ENCODE data around the gene TMEM88. TPM values are rescaled to one million over a fixed set of nuclear protein-coding genes. Genes with fewer than 3 reads are reported as not detected.
A peak's percentile ranks its signal among the peaks of the same experiment; 100 is the strongest.

TMEM88 gene
- total and polyA plus RNA-seq, 8 donors, result 5.7 to 25.5 (median 14.7) TPM

- H3K27ac ChIP-seq, result peak overlapping the region; percentile 92 to 99
- DNase-seq (peak in 3 of 4 donors; percentile 43 to 79 (median 50)), ATAC-seq (no peak)
- peaks cover 27 to 59% of the 10 kb centered on the region in 2 donors for H3K4me1 ChIP-seq
- H3K4me3 ChIP-seq, result peak overlapping the region; percentile 61 to 69
- TF ChIP-seq CTCF (IDR thresholded peaks at IDR 0.05), result no peak
- no peaks in the 10 kb centered on the region for H3K27me3 ChIP-seq
- H3K36me3 ChIP-seq, result peaks cover 0 to 59% of the 10 kb centered on the region in 2 donors
- intact Hi-C loops (cut with DNase I), result no loop called here
- H3K9me3 ChIP-seq, result no peaks in the 10 kb centered on the region
These were observed 1.3 kb downstream of the TMEM88 start for GRCh38 chr17:7856011-7856810.

- H3K9me3 ChIP-seq, result no peaks in the 10 kb centered on the region
- DNase-seq (peak; percentile 95 to 100 (median 98)), ATAC-seq (peak; percentile 89)
- peaks cover 0 to 50% of the 10 kb centered on the region in 2 donors for H3K36me3 ChIP-seq
- H3K4me1 ChIP-seq, result peaks cover 24 to 50% of the 10 kb centered on the region in 2 donors
- TF ChIP-seq CTCF (IDR thresholded peaks at IDR 0.05), result peak in 1 of 2 donors; percentile 16
- H3K27ac ChIP-seq, result peak within 1 kb of the TSS; percentile 92 to 99
- H3K27me3 ChIP-seq, result no peaks in the 10 kb centered on the region
- peak within 1 kb of the TSS; percentile 61 to 69 for H3K4me3 ChIP-seq
- intact Hi-C loops (cut with DNase I), result no loop called here
These were observed 2.2 kb downstream of the TMEM88 start, which contains the start of gene NAA38 for GRCh38 chr17:7856811-7857712. Gene NAA38, minus strand, starts transcription at chr17:7857559. Its CDS starts 96 bp downstream, at chr17:7857463.

GRCh38 chr17:7857713-7858521, 3.1 kb downstream of the TMEM88 start, which contains the start of gene CYB5D1:
Gene CYB5D1, plus strand, starts transcription at chr17:7858003. Its CDS starts 132 bp downstream, at chr17:7858135.
- no peak for TF ChIP-seq CTCF (IDR thresholded peaks at IDR 0.05)
- Histone ChIP-seq H3K9me3 (no peaks in the 10 kb centered on the region), H3K4me3 (peak within 1 kb of the TSS; percentile 61 to 69), H3K4me1 (peaks cover 23 to 47% of the 10 kb centered on the region in 2 donors), H3K36me3 (peaks cover 0 to 42% of the 10 kb centered on the region in 2 donors), H3K27me3 (no peaks in the 10 kb centered on the region), H3K27ac (peak within 1 kb of the TSS; percentile 92 to 99)
- ATAC-seq (peak; percentile 69), DNase-seq (peak; percentile 87 to 97 (median 93))
- intact Hi-C loops (cut with DNase I), result no loop called here

- ATAC-seq (no peak), DNase-seq (peak in 2 of 4 donors; percentile 44 to 76)
- peak overlapping the region; percentile 61 to 69 for H3K4me3 ChIP-seq
- H3K9me3 ChIP-seq, result no peaks in the 10 kb centered on the region
- H3K27me3 ChIP-seq, result no peaks in the 10 kb centered on the region
- peaks cover 23 to 53% of the 10 kb centered on the region in 2 donors for H3K4me1 ChIP-seq
- TF ChIP-seq CTCF (IDR thresholded peaks at IDR 0.05), result peak; percentile 25 to 42
- peak overlapping the region; percentile 92 to 99 for H3K27ac ChIP-seq
- intact Hi-C loops (cut with DNase I), result no loop called here
- H3K36me3 ChIP-seq, result peaks cover 0 to 36% of the 10 kb centered on the region in 2 donors
These were observed 3.6 kb downstream of the TMEM88 start for GRCh38 chr17:7858522-7858810.

All from left lung (tissue), 10 donors.